22Rv1 (cell line): ENCODE measurements around the gene NUDT8.

Experiments
- H3K27ac ChIP-seq: fragments of 450-650 bp; 2 replicates; pipeline ENCODE4 v1.5.1; 2017
- ZFX ChIP-seq: fragments of 450-650 bp; IDR thresholded peaks from 2 replicates; pipeline ENCODE4 v1.6.1; 2017; ENCODE audit warnings: antibody characterized with exemption, borderline replicate concordance
- TF ChIP-seq, protein P1 (sequence below): fragments of 450-650 bp; IDR thresholded peaks from 2 replicates; pipeline ENCODE4 v1.5.1; 2017; ENCODE audit warnings: mild to moderate bottlenecking

Gene NUDT8, protein sequence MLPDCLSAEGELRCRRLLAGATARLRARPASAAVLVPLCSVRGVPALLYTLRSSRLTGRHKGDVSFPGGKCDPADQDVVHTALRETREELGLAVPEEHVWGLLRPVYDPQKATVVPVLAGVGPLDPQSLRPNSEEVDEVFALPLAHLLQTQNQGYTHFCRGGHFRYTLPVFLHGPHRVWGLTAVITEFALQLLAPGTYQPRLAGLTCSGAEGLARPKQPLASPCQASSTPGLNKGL

DNA sequence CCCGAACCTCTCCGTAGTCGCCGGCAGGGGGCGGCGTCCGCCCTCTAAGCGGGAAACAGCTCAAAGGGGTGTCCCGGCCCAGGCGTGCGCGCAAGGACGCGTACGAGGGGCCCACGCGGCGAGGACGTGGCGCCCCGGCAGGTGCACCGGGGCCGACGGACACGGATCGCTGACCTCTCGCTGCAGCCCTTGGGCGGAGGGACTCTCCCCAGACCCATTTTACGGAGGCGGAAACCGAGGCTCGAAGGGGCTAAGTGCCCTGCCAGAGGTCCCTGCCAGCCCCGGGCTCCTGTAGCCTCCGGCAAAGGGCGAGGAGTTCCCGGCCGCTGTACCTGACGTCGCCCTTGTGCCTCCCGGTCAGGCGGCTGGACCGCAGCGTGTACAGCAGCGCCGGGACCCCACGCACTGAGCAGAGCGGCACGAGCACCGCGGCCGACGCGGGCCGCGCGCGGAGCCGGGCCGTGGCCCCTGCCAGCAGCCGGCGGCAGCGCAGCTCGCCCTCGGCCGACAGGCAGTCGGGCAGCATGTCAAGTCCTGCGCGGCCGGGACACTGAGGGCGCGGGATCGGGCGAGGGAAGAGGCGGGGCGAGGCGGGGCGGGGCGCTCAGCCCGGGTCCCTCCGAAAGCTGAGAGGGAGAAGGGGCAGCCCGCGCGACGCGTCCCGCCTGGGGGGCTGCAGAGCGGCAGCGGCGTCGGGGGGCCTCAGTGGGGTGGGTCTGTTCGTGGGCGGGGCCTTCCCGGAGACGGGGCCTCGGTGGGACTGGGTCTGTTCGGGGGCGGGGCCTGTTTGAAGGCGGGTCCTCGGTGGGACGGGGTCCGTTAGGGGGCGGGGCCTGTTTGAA, at the start of gene NUDT8:
Gene NUDT8 (minus strand): TSS at position 552 of the 842 bp plus-strand sequence. CDS start 26 bp downstream, at position 526.
- H3K27ac ChIP-seq = peak within 1 kb of the TSS; percentile 93
- TF ChIP-seq ZFX = no peak
- TF ChIP-seq, protein P1, sequence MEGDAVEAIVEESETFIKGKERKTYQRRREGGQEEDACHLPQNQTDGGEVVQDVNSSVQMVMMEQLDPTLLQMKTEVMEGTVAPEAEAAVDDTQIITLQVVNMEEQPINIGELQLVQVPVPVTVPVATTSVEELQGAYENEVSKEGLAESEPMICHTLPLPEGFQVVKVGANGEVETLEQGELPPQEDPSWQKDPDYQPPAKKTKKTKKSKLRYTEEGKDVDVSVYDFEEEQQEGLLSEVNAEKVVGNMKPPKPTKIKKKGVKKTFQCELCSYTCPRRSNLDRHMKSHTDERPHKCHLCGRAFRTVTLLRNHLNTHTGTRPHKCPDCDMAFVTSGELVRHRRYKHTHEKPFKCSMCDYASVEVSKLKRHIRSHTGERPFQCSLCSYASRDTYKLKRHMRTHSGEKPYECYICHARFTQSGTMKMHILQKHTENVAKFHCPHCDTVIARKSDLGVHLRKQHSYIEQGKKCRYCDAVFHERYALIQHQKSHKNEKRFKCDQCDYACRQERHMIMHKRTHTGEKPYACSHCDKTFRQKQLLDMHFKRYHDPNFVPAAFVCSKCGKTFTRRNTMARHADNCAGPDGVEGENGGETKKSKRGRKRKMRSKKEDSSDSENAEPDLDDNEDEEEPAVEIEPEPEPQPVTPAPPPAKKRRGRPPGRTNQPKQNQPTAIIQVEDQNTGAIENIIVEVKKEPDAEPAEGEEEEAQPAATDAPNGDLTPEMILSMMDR = peak; percentile 92

DNA sequence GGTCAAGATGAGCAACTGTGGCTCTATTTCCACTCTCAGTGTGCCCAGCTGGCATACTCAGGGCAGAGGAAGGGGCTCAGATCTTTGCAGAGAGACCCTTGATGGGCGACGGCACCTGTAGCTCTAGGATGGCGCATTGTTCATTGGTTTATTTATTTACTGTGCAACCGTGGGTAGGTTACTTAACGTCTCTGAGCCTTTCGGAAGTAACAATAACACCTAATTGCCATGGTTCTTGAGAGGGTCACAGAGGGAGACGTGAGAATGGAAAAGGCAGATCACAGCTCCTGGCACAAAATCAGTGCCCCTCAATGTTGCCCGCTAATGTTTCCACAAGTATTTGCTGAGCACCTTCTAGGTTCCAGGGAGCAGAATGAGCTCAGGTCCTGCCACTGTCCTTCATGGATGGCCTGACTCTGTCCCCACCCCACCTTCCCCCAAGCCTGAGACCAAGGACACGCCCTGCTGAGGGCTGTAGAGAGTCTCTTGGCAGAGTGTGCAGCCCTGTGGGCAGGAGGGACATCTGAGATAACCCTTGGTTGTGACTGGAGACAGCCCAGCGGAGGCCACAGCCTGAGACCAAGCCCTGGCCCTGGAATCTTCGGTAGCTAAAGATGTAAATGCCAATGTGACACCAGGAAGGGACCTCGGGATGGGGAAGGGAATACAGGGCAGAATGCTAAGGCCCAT, 45.5 kb upstream of the NUDT8 start:
- peak overlapping the region; percentile 65 for H3K27ac ChIP-seq
- no peak for TF ChIP-seq ZFX
- TF ChIP-seq, protein P1 = no peak

DNA sequence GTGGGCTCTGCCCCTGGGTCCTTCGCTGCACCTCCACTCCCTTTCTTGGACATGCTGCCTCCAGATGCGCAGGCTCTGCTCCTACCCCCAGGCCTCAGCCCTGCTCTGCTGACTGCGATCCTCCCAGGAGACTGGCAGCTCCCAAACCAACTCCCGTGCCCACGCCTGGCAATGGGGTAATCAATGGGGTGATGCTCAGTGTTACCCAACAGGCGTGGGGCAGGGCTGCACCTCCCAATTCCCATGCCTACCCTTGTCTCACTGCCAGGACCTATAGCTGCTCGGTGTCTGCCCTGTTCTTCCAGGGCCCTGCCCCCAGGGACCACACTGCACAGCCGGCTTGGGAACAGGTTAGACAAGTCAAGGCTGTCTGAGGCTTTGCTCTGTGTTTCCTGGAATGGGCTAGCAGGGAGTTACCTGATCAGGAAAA, 44.7 kb upstream of the NUDT8 start, which contains the start of gene ALDH3B2:
Gene ALDH3B2 (minus strand): TSS at position 182 of the 430 bp plus-strand sequence. CDS start 7,688 bp downstream, outside the sequence.
- TF ChIP-seq, protein P1 = no peak
- TF ChIP-seq ZFX = no peak
- peak within 1 kb of the TSS; percentile 65 for H3K27ac ChIP-seq

DNA sequence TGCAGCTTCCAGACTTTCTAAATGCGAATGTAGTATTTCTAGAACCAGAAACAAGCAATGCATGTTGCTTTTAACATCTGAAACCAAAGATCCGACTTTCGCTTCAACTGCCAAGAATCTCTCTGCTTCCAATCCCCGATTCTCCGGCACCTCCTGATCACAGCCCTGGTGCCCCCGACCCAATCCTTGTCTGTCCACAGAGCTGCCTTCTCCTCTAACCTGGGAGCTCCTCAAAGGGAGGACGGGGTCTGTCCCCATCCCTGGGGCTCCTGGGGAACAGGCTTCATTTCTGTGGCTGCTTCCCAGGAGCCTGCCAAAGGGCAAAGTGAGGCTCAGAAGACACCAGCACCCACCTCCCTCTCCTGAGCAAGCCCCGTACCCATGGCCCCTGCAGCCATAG, 44.2 kb upstream of the NUDT8 start:
- peak overlapping the region; percentile 65 for H3K27ac ChIP-seq
- no peak for TF ChIP-seq ZFX
- TF ChIP-seq, protein P1 = no peak

DNA sequence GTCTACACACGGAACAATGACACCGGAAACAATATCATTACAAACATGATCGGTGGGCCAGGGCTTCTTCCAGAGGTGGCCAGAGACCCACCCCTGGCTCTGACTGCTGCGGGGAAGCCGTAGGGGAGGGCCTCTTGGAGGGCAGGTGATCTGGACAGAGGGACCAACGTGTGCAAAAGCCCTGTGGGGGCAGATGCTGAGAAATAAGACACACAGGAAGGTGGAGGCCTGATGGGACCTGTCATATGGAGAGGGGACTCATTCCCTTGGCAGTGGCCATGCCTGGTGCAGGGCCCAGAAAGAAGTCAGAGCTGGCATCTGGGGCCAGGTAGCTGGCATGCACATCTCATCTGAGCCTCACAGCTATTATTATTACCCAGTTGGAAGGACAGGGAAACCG, 43.6 kb upstream of the NUDT8 start:
- H3K27ac ChIP-seq = no peak overlapping the region
- TF ChIP-seq ZFX = no peak
- TF ChIP-seq, protein P1 = no peak

DNA sequence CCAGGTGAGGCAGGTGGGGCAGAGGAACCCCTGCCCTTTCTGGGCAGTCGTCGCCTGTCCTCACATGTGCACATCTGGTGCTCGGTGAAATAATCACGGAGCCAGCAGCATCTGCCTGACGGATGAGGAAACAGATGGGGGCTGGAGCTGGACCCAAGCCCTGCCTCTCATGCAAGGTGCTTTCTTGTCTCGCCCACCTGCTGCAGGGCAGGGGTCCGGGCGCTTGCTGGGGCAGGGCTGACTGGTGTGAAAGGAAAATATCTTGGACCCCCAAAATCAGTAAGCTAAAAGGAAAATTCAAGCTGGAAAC, 41.4 kb upstream of the NUDT8 start:
- no peak overlapping the region for H3K27ac ChIP-seq
- TF ChIP-seq, protein P1 = no peak
- TF ChIP-seq ZFX = no peak
